Choroid plexus epithelial cell (primary cell): Measurements from ENCODE around the gene LAIR2.

Source experiments
- DNase-seq: peaks from one replicate; pipeline ENCODE4 v3.0.0-alpha.2; 2010; ENCODE audit warnings: low read depth
- H3K4me3 ChIP-seq: 2 replicates; pipeline ENCODE4 v1.5.1; 2011; ENCODE audit warnings: low read depth, mild to moderate bottlenecking, control low read depth, low read length, moderate library complexity
- TF ChIP-seq, protein P1 (sequence below): conservative IDR thresholded peaks from 2 replicates; pipeline ENCODE4 v1.5.1; 2011; ENCODE audit warnings: low read depth, mild to moderate bottlenecking, control low read depth, inconsistent platforms, low read length, moderate library complexity

Gene LAIR2

DNA sequence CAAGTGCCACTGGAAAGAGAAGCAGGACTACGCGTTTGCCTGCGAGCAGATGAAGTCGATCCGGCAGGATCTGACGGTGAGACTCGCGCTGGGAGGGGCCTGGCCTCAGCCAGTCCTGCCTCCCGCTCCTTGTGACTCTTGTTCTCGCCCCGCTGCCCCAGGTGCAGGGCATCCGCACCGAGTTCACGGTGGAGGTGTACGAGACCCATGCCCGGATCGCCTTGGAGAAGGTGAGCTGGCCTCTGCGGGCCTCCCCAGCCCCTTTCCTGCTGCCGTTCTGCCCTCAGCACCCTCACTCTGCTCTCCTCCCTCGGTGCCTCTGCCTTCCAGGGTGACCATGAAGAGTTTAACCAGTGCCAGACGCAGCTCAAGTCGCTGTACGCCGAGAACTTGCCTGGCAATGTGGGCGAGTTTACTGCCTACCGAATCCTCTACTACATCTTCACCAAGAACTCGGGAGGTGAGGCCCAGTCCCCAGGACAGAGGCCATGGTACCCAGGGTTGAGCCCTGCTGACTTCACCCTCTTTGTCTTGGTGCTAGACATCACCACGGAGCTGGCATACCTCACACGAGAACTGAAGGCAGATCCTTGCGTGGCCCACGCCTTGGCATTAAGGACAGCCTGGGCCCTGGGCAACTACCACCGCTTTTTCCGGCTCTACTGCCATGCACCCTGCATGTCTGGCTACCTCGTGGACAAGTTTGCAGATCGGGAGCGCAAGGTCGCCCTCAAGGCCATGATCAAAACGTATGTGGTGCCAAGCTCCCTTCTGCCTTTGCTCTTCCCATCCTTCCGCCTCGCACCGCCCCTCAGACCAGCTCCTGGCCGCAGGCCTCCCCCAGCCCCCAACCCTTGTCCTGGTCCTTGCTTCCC, 44.6 kb upstream of the LAIR2 start:
- TF ChIP-seq, protein P1, sequence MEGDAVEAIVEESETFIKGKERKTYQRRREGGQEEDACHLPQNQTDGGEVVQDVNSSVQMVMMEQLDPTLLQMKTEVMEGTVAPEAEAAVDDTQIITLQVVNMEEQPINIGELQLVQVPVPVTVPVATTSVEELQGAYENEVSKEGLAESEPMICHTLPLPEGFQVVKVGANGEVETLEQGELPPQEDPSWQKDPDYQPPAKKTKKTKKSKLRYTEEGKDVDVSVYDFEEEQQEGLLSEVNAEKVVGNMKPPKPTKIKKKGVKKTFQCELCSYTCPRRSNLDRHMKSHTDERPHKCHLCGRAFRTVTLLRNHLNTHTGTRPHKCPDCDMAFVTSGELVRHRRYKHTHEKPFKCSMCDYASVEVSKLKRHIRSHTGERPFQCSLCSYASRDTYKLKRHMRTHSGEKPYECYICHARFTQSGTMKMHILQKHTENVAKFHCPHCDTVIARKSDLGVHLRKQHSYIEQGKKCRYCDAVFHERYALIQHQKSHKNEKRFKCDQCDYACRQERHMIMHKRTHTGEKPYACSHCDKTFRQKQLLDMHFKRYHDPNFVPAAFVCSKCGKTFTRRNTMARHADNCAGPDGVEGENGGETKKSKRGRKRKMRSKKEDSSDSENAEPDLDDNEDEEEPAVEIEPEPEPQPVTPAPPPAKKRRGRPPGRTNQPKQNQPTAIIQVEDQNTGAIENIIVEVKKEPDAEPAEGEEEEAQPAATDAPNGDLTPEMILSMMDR = no peak
- DNase-seq = no peak
- H3K4me3 ChIP-seq = no peak overlapping the region

DNA sequence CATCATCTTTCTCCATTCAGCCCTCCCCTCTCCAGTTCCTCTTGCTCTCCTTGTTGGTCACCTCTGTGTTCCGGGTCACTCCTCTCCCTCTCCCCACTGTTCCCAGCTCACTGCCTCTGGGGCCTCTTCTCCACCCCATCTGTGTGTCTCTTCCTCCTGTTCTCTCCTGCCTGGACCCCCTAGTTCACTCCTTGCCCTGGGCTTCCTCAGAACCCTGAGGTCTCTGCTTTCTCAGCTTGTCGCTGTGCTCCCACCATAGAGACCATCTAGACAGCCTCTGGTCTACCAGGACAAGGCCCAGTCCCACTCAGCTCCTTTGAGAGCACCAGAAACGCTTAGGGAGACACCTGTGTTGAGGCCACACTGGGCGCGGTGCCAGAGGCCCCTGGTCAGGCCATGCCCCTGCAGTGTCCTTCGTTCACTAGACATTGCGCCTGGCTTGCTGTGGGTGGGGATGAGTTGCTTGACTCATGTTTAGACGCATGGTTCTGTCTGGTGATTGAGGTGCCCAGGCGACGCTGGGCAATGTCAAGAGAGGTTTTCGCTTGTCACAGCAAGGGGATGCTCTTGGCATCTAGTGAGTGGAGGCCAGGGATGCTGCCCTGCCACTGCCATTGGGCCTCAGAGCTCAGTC, 43.9 kb upstream of the LAIR2 start:
- no peak for DNase-seq
- no peak overlapping the region for H3K4me3 ChIP-seq
- TF ChIP-seq, protein P1 = no peak

DNA sequence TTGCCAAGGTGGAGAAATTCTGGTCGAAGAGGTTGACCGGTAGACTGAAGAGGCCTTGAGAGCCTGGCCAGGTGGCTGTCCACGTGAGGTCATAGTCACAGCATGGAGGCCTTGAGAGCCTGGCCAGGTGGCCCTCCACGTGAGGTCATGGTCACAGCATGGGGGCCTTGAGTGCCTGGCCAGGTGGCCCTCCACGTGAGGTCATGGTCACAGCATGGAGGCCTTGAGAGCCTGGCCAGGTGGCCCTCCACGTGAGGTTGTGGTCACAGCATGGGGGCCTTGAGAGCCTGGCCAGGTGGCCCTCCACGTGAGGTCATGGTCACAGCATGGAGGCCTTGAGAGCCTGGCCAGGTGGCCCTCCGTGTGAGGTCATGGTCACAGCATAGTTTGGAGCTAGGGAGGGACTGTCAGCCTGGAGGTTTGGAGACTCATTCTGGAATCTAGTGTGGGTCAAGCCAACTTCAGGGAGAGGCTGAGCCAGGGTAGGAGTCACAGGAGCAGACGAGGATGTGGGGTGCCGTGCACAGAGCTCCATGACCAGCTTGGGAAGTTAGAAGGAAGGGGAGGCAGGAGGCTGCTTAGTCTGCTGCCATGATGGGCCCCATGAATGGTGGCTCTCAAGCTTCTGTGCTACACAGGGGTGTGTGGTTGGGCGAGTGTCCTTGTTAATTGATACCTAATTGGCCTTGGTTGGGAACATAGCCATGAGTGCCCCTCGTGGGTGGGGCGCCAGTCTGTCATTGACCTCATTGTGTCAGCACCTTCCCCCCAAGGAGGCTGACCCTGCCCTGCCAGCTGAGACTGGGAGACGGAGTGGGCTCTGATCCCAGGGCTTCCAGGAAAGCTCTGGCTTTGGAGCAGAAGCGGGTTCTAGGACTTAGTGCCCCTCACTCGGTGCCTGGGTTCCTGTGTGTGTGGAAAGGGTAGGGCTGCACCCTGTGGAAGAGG, 43.1 kb upstream of the LAIR2 start:
- TF ChIP-seq, protein P1 = no peak
- no peak overlapping the region for H3K4me3 ChIP-seq
- DNase-seq = no peak

DNA sequence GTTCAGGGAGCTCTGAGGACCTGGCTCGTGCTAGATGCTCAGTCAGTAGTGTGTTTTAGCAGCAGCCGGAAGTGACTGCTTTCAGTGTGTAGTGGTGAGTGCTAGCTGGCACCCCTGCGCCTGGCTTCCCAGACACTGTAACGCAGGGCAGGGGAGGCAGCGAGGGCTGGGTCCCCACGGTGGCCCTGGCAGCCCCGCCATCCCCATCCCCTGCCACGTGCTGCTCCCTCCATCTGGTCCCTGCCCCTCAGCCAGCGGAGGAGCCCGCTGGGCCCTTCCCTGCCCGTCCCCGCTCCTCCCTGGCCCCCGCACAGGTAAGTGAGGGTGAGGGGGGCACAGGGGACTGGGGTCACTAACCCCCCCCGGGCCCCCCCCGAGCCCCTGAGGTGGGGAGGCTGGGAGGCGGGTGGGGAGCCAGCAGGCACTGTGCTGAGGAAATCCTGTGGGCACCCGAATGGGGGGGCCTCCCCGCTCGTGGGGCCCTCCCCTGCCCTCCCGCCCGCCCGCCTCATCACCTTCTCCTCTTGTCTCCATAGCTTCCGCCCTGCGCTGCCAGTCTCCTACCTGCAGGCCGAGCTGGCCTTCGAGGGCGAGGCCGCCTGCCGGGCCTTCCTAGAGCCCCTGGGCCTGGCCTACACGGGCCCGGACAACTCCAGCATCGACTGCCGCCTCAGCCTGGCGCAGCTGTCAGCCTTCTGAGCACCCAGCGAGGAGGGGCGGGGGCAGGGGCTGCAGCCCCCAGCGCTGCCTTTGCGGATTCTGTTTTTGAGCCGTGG, 42.2 kb upstream of the LAIR2 start:
- H3K4me3 ChIP-seq = no peak overlapping the region
- DNase-seq = no peak
- TF ChIP-seq, protein P1 = no peak

DNA sequence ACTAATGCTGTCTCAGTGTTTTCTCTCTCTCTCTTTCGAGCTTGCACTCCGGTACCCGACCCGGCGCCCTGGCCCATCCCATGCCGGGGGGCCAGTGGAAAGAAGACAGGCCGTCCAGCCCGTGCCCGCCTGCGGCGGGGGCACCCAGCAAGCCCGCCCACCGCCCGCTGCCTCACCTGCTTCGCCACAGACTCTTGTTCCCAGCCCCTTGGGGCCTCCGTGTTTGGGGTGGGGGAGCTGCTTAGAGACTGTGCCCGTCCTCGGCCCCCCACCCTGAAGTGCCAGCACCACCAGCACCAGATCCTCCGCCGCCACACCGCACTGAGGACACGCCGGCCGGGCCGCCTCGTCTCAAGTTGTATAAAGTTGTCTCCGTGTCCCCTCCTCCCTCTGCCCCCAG, 41.4 kb upstream of the LAIR2 start:
- no peak overlapping the region for H3K4me3 ChIP-seq
- TF ChIP-seq, protein P1 = no peak
- DNase-seq = no peak

DNA sequence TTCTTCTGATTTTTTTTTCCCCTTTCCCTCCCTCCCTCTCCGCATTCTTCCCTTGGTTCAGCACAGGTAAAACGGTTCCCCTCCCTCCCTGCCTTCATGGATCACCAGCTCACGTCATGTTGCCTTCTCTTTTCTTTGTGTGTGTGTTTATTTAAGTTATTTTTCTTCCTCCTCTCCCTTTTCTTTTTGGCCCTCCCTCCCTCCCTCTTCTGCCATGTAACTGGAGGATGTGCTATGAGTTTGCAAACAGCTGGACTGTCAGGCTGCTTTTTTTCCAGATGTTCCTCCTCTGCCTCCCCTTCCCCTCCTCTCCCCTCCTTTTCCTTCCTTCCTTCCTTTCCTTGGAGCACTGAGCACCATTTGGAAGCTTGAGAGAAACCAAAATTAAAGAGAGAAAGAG, 41.0 kb upstream of the LAIR2 start:
- DNase-seq = peak; percentile 42
- H3K4me3 ChIP-seq = no peak overlapping the region
- TF ChIP-seq, protein P1 = no peak
